Spinal cord (tissue), 10 donors: Measurements from ENCODE around the gene CTAGE6. TPM values are rescaled to one million over a fixed set of nuclear protein-coding genes. Genes with fewer than 3 reads are reported as not detected.
"Not testable (repeated sequence)": the region's sequence is repeated elsewhere in the genome, so short reads cannot be mapped to it uniquely, and the experiment has no call there.

Experiments
- DNase-seq, 6 donors: peaks; one replicate each; pipeline versions ENCODE4 v3.0.0 to v3.0.0-alpha.2; 2013 to 2015; ENCODE audit warnings: low spot score in 6 of 6, low read depth in 4 of 6
- H3K27ac ChIP-seq: one replicate; pipeline ENCODE4 v1.5.1; 2013; ENCODE audit warnings: low read depth, low read length, control low read depth
- H3K27me3 ChIP-seq: one replicate; pipeline ENCODE4 v1.6.1; 2013; ENCODE audit warnings: low read length; ENCODE audit not compliant: control insufficient read depth, insufficient read depth
- H3K36me3 ChIP-seq: one replicate; pipeline ENCODE4 v1.6.1; 2013; ENCODE audit warnings: low read length; ENCODE audit not compliant: control insufficient read depth, insufficient read depth
- H3K4me1 ChIP-seq: one replicate; pipeline ENCODE4 v1.6.1; 2013; ENCODE audit warnings: low read length; ENCODE audit not compliant: control insufficient read depth, insufficient read depth
- H3K4me3 ChIP-seq: one replicate; pipeline ENCODE4 v1.5.1; 2013; ENCODE audit warnings: low read depth, low read length, control low read depth
- H3K9me3 ChIP-seq: one replicate; pipeline ENCODE4 v1.6.1; 2013; ENCODE audit warnings: low read length; ENCODE audit not compliant: control insufficient read depth, insufficient read depth
- WGBS: methylation state at CpG from one replicate; pipeline ENCODE4 v1.1.5; 2013; ENCODE audit warnings: missing lambda C conversion rate; ENCODE audit not compliant: insufficient coverage; 5-methylcytosine and 5-hydroxymethylcytosine counted together
- polyA plus RNA-seq, 2 donors: library from polyadenylated mRNA; unstranded; fragments of 120-200 nt; gene quantifications; one replicate each; pipeline ENCODE4 v1.2.1, GENCODE V29; 2013; ENCODE audit not compliant: insufficient read length in 2 of 2
- small RNA-seq: library from RNA; depleted of rRNA; stranded (forward); fragments of <200 nt; gene quantifications from one replicate; pipeline ENCODE3, GENCODE V24; 2014; ENCODE audit warnings: low replicate concordance
- total RNA-seq, 2 donors: library from RNA; depleted of rRNA in 1 of 2; stranded (reverse); fragments of 120-200 nt in 1 of 2; fragments of >200 nt in 1 of 2; gene quantifications; one replicate each; pipeline versions ENCODE4 v1.2.3 to v1.2.4, GENCODE V29; 2013 to 2014
- donor health status: healthy.

The CTAGE6 gene
- total and polyA plus RNA-seq, 4 donors = 0.69 to 0.94 TPM; not detected in 2

DNA sequence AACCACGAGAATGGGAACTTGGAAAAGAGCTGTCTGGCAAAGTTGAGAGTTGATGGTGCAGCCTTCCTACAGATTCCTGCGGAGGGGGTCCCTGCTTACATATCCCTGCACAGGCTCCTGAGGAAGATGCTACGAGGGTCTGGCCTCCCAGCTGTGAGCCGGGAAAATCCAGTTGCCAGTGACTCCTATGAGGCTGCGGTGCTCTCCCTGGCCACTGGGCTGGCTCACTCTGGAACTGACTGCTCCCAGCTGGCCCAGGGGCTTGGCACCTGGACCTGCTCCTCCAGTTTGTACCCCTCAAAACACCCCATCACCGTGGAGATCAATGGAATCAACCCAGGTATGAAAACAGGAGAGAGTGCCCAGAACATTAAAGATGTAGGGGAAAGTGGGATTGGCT lies 37.2 kb downstream of the CTAGE6 start:
- WGBS = no CpG with 5 or more reads among the region's 6 CpGs
- not testable (repeated sequence) for DNase-seq, H3K9me3 ChIP-seq, H3K4me3 ChIP-seq, H3K36me3 ChIP-seq, H3K27me3 ChIP-seq, H3K4me1 ChIP-seq, H3K27ac ChIP-seq

DNA sequence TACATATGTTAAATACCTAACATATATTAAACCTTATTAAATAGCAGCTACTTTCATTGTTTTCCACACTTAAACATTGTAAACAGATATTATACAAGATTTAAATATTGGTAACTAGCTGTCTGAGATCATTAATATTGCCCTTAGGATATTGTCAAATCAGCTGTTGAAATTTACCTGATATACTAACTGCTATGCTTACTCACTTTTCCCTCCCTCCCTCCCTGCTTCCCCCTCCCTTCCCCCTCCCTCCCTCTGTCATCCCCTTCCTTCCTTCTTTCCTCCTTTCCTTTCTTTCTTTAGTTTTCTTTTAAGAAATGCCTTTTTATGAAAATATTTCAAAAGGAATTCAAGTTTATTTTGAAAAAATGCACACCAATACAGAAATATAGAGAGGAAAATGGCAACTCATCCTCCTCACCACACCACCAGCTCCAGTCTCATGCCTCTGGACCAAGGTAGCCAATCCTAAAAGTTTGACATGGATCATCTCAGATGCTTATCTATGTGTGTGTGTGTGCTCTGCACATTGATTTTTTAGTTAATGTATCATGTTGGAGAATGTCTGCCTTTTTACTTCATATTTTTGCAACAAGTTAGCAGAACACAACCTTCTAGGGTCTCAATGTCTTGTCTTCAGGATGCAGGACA lies 41.8 kb downstream of the CTAGE6 start:
- H3K9me3 ChIP-seq, H3K27ac ChIP-seq, H3K4me1 ChIP-seq, H3K36me3 ChIP-seq, H3K27me3 ChIP-seq, H3K4me3 ChIP-seq, DNase-seq: not testable (repeated sequence)

DNA sequence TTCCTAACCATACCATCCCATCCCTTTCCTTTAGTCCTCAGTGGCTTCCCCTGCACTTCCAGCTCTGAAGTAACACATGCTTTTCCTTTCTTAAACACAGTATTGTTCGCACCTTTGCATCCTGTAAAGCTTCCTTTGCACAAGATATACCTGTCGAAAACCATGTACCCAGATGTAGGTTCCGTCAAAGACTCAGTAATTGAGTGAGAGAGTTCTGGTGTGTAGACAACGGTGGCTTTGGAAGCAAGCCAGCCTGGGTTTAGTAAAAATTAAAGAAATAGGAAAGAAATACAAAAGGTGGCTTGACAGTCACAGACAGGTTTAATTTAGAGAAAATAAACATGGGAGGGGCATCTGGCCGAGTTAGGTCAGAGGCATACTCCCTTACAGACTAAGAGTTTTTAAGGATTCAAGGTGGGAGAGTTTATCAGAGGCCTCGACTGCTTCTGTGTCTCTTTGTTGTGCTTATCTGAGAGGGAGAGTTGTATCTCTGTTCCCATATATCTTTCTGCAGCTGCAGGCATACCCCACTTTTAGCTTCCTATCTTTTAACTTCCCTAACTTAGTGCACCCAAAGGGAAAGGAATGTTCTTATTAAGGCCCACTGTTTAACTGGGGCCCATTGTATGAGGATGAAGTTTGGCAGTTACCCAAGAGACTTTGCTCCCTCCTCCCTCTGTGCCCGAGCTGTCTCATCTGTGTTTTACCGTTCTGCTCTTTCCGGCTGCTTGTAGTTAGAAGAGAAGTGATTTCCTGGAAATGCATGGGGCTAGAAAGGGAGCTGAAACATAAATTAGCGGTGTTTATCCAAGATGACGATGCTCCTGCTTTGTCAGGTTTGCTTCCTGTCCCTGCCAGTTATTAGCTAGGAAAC lies 42.7 kb downstream of the CTAGE6 start:
- H3K36me3 ChIP-seq, H3K4me1 ChIP-seq, H3K27ac ChIP-seq, H3K9me3 ChIP-seq, H3K27me3 ChIP-seq, DNase-seq, H3K4me3 ChIP-seq: not testable (repeated sequence)
- no CpG with 5 or more reads among the region's 11 CpGs for WGBS

DNA sequence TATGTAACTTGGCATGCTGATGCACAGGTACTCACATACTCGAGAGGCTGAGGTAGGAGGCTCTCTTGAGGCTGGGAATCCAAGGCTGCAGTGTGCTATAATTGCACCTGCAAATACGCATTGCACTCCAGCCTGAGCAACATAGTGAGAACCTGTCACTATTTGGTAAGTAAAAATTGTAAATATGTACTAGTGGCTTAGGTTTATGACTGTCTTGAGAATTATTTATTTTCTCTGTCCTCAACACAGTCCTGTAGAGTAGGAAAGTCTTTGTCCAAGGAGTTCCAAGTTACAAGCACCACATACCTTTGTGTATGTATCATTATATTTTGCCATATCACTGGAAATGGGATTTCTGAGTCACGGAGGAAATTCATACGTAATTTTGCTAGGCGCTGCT lies 45.1 kb downstream of the CTAGE6 start:
- WGBS = no CpG with 5 or more reads among the region's 5 CpGs
- H3K27me3 ChIP-seq, H3K36me3 ChIP-seq, H3K4me3 ChIP-seq, H3K27ac ChIP-seq, DNase-seq, H3K4me1 ChIP-seq, H3K9me3 ChIP-seq: not testable (repeated sequence)

DNA sequence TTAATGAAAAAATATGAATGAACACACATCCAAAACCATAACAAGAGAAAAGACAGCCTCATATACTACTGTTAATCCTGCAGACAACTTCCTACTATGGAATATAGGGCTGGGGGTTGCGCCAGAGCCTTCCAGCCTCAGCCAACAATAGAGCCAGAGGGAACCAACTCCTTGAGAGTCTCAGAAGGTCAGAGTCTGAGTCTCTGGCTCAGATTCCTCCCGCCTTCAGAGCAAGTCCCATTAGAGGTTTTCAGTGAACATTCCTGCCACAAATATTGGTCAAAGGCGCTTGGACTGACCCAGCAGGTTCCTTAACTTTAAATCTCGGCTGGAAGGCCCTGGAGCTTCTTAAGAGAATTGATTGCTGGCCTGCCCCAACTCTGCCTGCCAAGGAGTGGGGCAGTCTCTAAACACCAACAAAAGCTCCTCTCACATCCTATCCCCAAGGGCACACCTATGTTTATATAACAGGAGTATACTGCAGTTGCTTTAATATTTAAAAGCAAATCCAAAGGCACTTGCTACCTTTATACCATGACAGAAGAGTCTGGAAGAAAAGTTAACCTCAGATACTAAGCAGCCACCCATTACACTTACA lies 45.7 kb downstream of the CTAGE6 start:
- no CpG with 5 or more reads among the region's 4 CpGs for WGBS
- H3K9me3 ChIP-seq = not testable (repeated sequence)

DNA sequence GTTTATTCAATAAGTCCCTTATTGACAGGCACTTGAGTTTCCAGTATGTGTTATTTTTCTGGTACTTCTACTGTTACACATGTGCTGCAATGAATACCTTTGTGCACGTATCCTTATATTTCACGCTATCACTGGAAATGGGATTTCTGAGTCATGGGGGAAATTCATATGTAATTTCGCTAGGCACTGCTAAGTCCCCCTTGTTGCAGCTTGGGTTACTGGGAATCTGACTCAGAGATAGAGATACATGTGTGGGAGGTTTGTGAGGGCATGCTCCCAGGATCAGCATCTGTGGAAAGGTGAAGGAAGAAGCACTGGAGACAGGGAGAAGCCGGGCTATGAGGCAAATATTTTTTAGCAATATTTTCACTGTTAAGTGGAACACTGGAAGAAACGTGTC lies 47.6 kb downstream of the CTAGE6 start:
- not testable (repeated sequence) for DNase-seq, H3K27ac ChIP-seq, H3K36me3 ChIP-seq, H3K27me3 ChIP-seq, H3K4me3 ChIP-seq, H3K9me3 ChIP-seq, H3K4me1 ChIP-seq
- WGBS = no CpG with 5 or more reads among the region's 5 CpGs

More for the DNA sequence above, 45.7 kb downstream of the CTAGE6 start:
- H3K4me3 ChIP-seq, H3K27me3 ChIP-seq, H3K4me1 ChIP-seq, H3K27ac ChIP-seq, DNase-seq, H3K36me3 ChIP-seq: not testable (repeated sequence)

Small RNA genes within 50 kb of the gene (small RNA-seq; reads per million reads assigned to genes)
- not detected for gene RNU6-267P

Other genes starting within 250 kb of the CTAGE6 start
- under 1 TPM; 0.50 TPM for gene CTAGE15, start 185.9 kb downstream of the CTAGE6 start, total RNA-seq
- gene CTAGE15, start 185.9 kb downstream of the CTAGE6 start, polyA plus RNA-seq = under 1 TPM in 1 of 2 donors, not detected in 1; 0.19 TPM
- 1 to 10 TPM; 1.5 to 2.3 TPM for gene TCAF2, start 136.7 kb downstream of the CTAGE6 start, total RNA-seq
- gene TCAF2, start 136.7 kb downstream of the CTAGE6 start, polyA plus RNA-seq = 1 to 10 TPM; 2.7 to 2.8 TPM
- 100 to 1,000 TPM; 108 to 122 TPM for gene TCAF1, start 144.5 kb upstream of the CTAGE6 start, total RNA-seq
- gene TCAF1, start 144.5 kb upstream of the CTAGE6 start, polyA plus RNA-seq = 100 to 1,000 TPM; 120 to 156 TPM
- not detected for gene OR2F2, start 177.5 kb upstream of the CTAGE6 start, total RNA-seq
- gene OR2F2, start 177.5 kb upstream of the CTAGE6 start, polyA plus RNA-seq = not detected
- not detected for gene OR2F1, start 197.1 kb upstream of the CTAGE6 start, total RNA-seq
- gene OR2F1, start 197.1 kb upstream of the CTAGE6 start, polyA plus RNA-seq = under 1 TPM in 1 of 2 donors, not detected in 1; 0.42 TPM
- not detected for gene OR6B1, start 242.6 kb upstream of the CTAGE6 start, total RNA-seq
- under 1 TPM in 1 of 2 donors, not detected in 1; 0.03 TPM for gene OR6B1, start 242.6 kb upstream of the CTAGE6 start, polyA plus RNA-seq